Gastrocnemius medialis (tissue), 4 donors: ENCODE data around the gene DTHD1. TPM values are rescaled to one million over a fixed set of nuclear protein-coding genes. Genes with fewer than 3 reads are reported as not detected.

Experiments
- ATAC-seq, 2 donors: fragments of 150-250 bp; one replicate each; pipeline ENCODE4 v1.9.1; 2016
- DNase-seq, 2 donors: peaks; one replicate each; pipeline ENCODE4 v3.0.0-alpha.2; 2019
- H3K27ac ChIP-seq, 4 donors: fragments of 200-600 bp; sonication (generic); 1 replicate in 1 of 4; 2 replicates in 3 of 4; pipeline ENCODE4 v1.5.1; 2016 to 2018; ENCODE audit warnings: mild to moderate bottlenecking in 2 of 4, moderate library complexity in 1 of 4
- H3K27me3 ChIP-seq, 3 donors: fragments of 200-600 bp; sonication (generic) in 2 of 3; 1 replicate in 1 of 3; 2 replicates in 2 of 3; pipeline versions ENCODE4 v1.5.1 to v1.6.0; 2016 to 2019; ENCODE audit warnings: mild to moderate bottlenecking in 1 of 3, moderate library complexity in 1 of 3
- H3K36me3 ChIP-seq, 2 donors: fragments of 200-600 bp; sonication (generic) in 1 of 2; one replicate each; pipeline ENCODE4 v1.5.1; 2017 to 2018
- H3K4me1 ChIP-seq, 2 donors: fragments of 200-600 bp; sonication (generic) in 1 of 2; one replicate each; pipeline ENCODE4 v1.5.1; 2016 to 2017; ENCODE audit warnings: mild to moderate bottlenecking in 2 of 2
- H3K4me3 ChIP-seq, 4 donors: fragments of 200-600 bp; sonication (generic) in 3 of 4; 1 replicate in 1 of 4; 2 replicates in 3 of 4; pipeline ENCODE4 v1.5.1; 2016 to 2019; ENCODE audit warnings: mild to moderate bottlenecking in 2 of 4
- H3K9me3 ChIP-seq, 3 donors: fragments of 200-600 bp; sonication (generic) in 2 of 3; 1 replicate in 1 of 3; 2 replicates in 2 of 3; pipeline ENCODE4 v1.5.1; 2016 to 2019
- CTCF ChIP-seq, 5 experiments: fragments of 450-650 bp in 3 of 5; fragments of 200-600 bp in 2 of 5; sonication (generic) in 2 of 5; IDR thresholded peaks in 4 of 5; conservative IDR thresholded peaks in 1 of 5; 1 replicate in 4 of 5; 2 replicates in 1 of 5; pipeline ENCODE4 v1.5.1; 2016 to 2019; ENCODE audit warnings: antibody characterized with exemption in 5 of 5, mild to moderate bottlenecking in 3 of 5, moderate library complexity in 3 of 5
- POLR2A ChIP-seq, 2 donors: fragments of 450-650 bp; IDR thresholded peaks; one replicate each; pipeline ENCODE4 v1.6.1; 2017; ENCODE audit warnings: antibody characterized with exemption in 2 of 2, mild to moderate bottlenecking in 2 of 2, moderate library complexity in 2 of 2
- in situ Hi-C, 4 donors: fragments of 200-750 bp; cut with MboI; loops; one replicate each; pipeline versions ENCODE4 v1.15.0 to v1.8.0; 2017; ENCODE audit warnings: low sequenced_read_pairs in 4 of 4
- intact Hi-C: fragments of 100-400 bp; cut with DNase I; formaldehyde crosslinking; loops from one replicate; pipeline ENCODE4 v1.15.1; 2023; ENCODE audit warnings: low total_unique reads
- total RNA-seq, 4 donors: library from RNA; depleted of rRNA; stranded (reverse); fragments of >200 nt; gene quantifications; one replicate each; pipeline versions ENCODE4 v1.1.0 to v1.2.3, GENCODE V29; 2016

The DTHD1 gene
- total RNA-seq, 4 donors from 2014 or later: 0.10 TPM; not detected in 3

- peak; percentile 47 to 55 for ATAC-seq
- Histone ChIP-seq H3K9me3 (no peaks in the 10 kb centered on the region), H3K4me1 (peaks cover 0 to 4% of the 10 kb centered on the region in 2 donors), H3K4me3 (peak within 1 kb of the TSS; percentile 56 to 66 (median 61)), H3K36me3 (no peaks in the 10 kb centered on the region), H3K27ac (peak within 1 kb of the TSS; percentile 68 to 78 (median 76)), H3K27me3 (no peaks in the 10 kb centered on the region)
- DNase-seq: no peak
- intact Hi-C loops (no loop called here), in situ Hi-C loops (no loop called here)
- TF ChIP-seq POLR2A (IDR thresholded peaks at IDR 0.05) (peak in 1 of 2 donors; percentile 23), CTCF (IDR thresholded peaks at IDR 0.05 in 4 of 5, conservative IDR thresholded peaks at IDR 0.05 in 1 of 5) (no peak)
Measured at GRCh38 chr4:36244257-36245082, 36.9 kb upstream of the DTHD1 start, which contains the start of gene ARAP2. ARAP2 (minus strand) TSS chr4:36244514; CDS start chr4:36229486, 15,028 bp downstream.

DNA sequence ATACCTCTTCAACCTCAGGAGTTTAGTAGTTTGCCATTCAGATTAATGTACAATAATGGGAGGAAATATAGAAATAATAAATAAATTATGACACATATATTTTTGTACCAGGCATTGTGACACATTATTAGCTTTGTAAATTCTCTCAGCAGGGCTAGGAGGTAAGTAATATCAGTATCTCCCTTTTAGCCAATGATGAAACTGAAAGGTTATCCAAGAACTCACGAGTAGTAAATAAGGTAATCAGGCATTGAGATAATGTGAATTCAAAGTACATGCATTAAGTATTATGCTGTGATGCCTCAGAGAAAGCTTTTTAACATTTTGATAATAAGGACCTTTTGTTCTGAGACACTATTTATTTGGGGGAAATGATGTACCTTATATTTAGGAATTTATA is 31.8 kb upstream of the DTHD1 start:
- Histone ChIP-seq H3K9me3 (no peaks in the 10 kb centered on the region), H3K36me3 (no peaks in the 10 kb centered on the region), H3K27me3 (no peaks in the 10 kb centered on the region), H3K4me3 (no peak overlapping the region), H3K4me1 (no peaks in the 10 kb centered on the region), H3K27ac (no peak overlapping the region)
- DNase-seq (no peak), ATAC-seq (no peak)
- intact Hi-C loops (no loop called here), in situ Hi-C loops (no loop called here)
- no peak for TF ChIP-seq CTCF (IDR thresholded peaks at IDR 0.05 in 4 of 5, conservative IDR thresholded peaks at IDR 0.05 in 1 of 5)
- no peak for TF ChIP-seq POLR2A (IDR thresholded peaks at IDR 0.05)

GRCh38 chr4:36251983-36252382 is 29.4 kb upstream of the DTHD1 start:
- no peak overlapping the region for H3K4me3 ChIP-seq
- no peaks in the 10 kb centered on the region for H3K27me3 ChIP-seq
- H3K36me3 ChIP-seq: no peaks in the 10 kb centered on the region
- intact Hi-C loops: no loop called here
- DNase-seq (no peak), ATAC-seq (no peak)
- no peak overlapping the region for H3K27ac ChIP-seq
- no peak for TF ChIP-seq CTCF (IDR thresholded peaks at IDR 0.05 in 4 of 5, conservative IDR thresholded peaks at IDR 0.05 in 1 of 5)
- no peak for TF ChIP-seq POLR2A (IDR thresholded peaks at IDR 0.05)
- no peaks in the 10 kb centered on the region for H3K9me3 ChIP-seq
- no peaks in the 10 kb centered on the region for H3K4me1 ChIP-seq
- in situ Hi-C loops: no loop called here

- Histone ChIP-seq H3K9me3 (no peaks in the 10 kb centered on the region), H3K27ac (no peak overlapping the region), H3K27me3 (no peaks in the 10 kb centered on the region), H3K36me3 (no peaks in the 10 kb centered on the region), H3K4me1 (no peaks in the 10 kb centered on the region), H3K4me3 (no peak overlapping the region)
- in situ Hi-C loops (no loop called here), intact Hi-C loops (no loop called here)
- no peak for ATAC-seq
- no peak for TF ChIP-seq POLR2A (IDR thresholded peaks at IDR 0.05)
- TF ChIP-seq CTCF (IDR thresholded peaks at IDR 0.05 in 4 of 5, conservative IDR thresholded peaks at IDR 0.05 in 1 of 5): no peak
- no peak for DNase-seq
Measured at GRCh38 chr4:36254371-36254770, 27.0 kb upstream of the DTHD1 start.
